GM21786 (cell line): ENCODE data around the gene EPS8L3.
"Not testable (repeated sequence)": the region's sequence is repeated elsewhere in the genome, so short reads cannot be mapped to it uniquely, and the experiment has no call there.

Source experiments
- ATAC-seq: cut with Tn5 transposase; IDR thresholded peaks from one replicate; pipeline ENCODE4 v1.9.1; 2021; ENCODE audit not compliant: unreplicated experiment

Gene EPS8L3

GRCh38 chr1:109713636-109714035, 50.1 kb downstream of the EPS8L3 start:
- ATAC-seq = no peak

GRCh38 chr1:109712321-109712864, 51.3 kb downstream of the EPS8L3 start:
- ATAC-seq = no peak

- ATAC-seq = not testable (repeated sequence)
Observed at GRCh38 chr1:109711593-109712320, 52.0 kb downstream of the EPS8L3 start, which contains the start of gene GSTM5. Gene GSTM5 (plus strand): TSS chr1:109712251. CDS start chr1:109712313, 62 bp downstream.

GRCh38 chr1:109709822-109710221, 53.9 kb downstream of the EPS8L3 start:
- not testable (repeated sequence) for ATAC-seq

DNA sequence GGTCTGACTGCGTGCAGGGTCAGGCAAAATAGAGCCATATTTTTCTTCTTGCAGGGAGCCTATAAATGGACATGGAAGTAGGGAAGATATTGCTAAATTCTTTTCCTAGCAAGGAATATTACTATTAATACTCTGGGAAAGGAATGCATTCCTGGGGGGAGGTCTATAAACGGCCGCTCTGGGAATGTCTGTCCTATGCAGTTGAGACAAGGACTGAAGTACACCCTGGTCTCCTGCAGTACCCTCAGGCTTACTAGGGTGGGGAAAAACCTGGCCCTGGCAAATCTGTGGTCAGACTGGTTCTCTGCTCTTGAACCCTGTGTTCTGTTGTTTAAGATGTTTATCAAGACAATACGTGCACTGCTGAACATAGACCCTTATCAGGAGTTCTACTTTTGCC, 54.8 kb downstream of the EPS8L3 start:
- not testable (repeated sequence) for ATAC-seq

GRCh38 chr1:109705411-109705810, 58.3 kb downstream of the EPS8L3 start:
- no peak for ATAC-seq

- ATAC-seq = no peak
Observed at GRCh38 chr1:109704173-109704572, 59.5 kb downstream of the EPS8L3 start.

- ATAC-seq = not testable (repeated sequence)
Observed at GRCh38 chr1:109702940-109703339, 60.8 kb downstream of the EPS8L3 start.
